HEK293 (cell line): Measurements from ENCODE around the gene TFE3.
A peak's percentile ranks its signal among the peaks of the same experiment; 100 is the strongest.

Experiments used
- CTCF ChIA-PET: fragments of 350-600 bp; formaldehyde crosslinking; extraction: SDS; loops from one replicate; lab custom pipeline; 2021; ENCODE audit warnings: antibody characterized with exemption; lab: Yijun Ruan, JAX
- POLR2A ChIA-PET: fragments of 300-600 bp; formaldehyde crosslinking; extraction: SDS; loops from one replicate; lab custom pipeline; 2020; ENCODE audit warnings: antibody characterized with exemption, inconsistent platforms; lab: Yijun Ruan, JAX
- H3K27ac ChIP-seq: fragments of 200-500 bp; sonication (Bioruptor generic); 2 replicates; pipeline ENCODE4 v1.5.1; 2014; ENCODE audit warnings: low read depth, low read length, control low read depth, inconsistent platforms; ENCODE audit errors: extremely low read depth
- H3K36me3 ChIP-seq, 2 experiments: fragments of 200-500 bp in 1 of 2; sonication (Bioruptor generic) in 1 of 2; 1 replicate in 1 of 2; 2 replicates in 1 of 2; pipeline ENCODE4 v1.5.1; 2014 to 2017; ENCODE audit warnings: inconsistent platforms in 2 of 2, low read length in 2 of 2; ENCODE audit not compliant: control insufficient read depth in 2 of 2, insufficient read depth in 1 of 2
- H3K4me1 ChIP-seq: fragments of 200-500 bp; sonication (Bioruptor generic); 2 replicates; pipeline ENCODE4 v1.5.1; 2014; ENCODE audit warnings: mild to moderate bottlenecking, low read length, inconsistent platforms; ENCODE audit not compliant: control insufficient read depth, insufficient read depth
- H3K4me3 ChIP-seq: 2 replicates; pipeline ENCODE4 v1.5.1; 2011; ENCODE audit warnings: low read depth, mild to moderate bottlenecking, control low read depth, low read length, moderate library complexity
- H3K9me3 ChIP-seq: fragments of 200-500 bp; sonication (Bioruptor generic); 2 replicates; pipeline ENCODE4 v1.5.1; 2014; ENCODE audit warnings: low read depth, low read length, inconsistent platforms; ENCODE audit not compliant: control insufficient read depth, insufficient read depth
- EGR2 ChIP-seq: fragments of 450-650 bp; formaldehyde crosslinking; IDR thresholded peaks from 2 replicates; pipeline ENCODE4 v1.5.1; 2016; ENCODE audit warnings: low read depth, missing biosample characterization, missing genetic modification characterization
- GLI4 ChIP-seq: fragments of 450-650 bp; formaldehyde crosslinking; IDR thresholded peaks from 2 replicates; pipeline ENCODE4 v1.5.1; 2016; ENCODE audit warnings: missing biosample characterization, missing genetic modification characterization
- HOXD13 ChIP-seq: sonication (generic); formaldehyde crosslinking; IDR thresholded peaks from 2 replicates; pipeline ENCODE4 v1.8.0; 2022; ENCODE audit warnings: missing genetic modification reagents, borderline replicate concordance
- KLF8 ChIP-seq: fragments of 450-650 bp; formaldehyde crosslinking; IDR thresholded peaks from 2 replicates; pipeline ENCODE4 v1.5.1; 2016; ENCODE audit warnings: missing biosample characterization, missing genetic modification characterization
- OSR2 ChIP-seq: fragments of 450-650 bp; formaldehyde crosslinking; IDR thresholded peaks from 2 replicates; pipeline ENCODE4 v1.5.1; 2016; ENCODE audit warnings: missing biosample characterization, missing genetic modification characterization
- WT1 ChIP-seq: fragments of 450-650 bp; formaldehyde crosslinking; IDR thresholded peaks from 2 replicates; pipeline ENCODE4 v1.5.1; 2016; ENCODE audit warnings: missing biosample characterization, missing genetic modification characterization
- ZFP37 ChIP-seq: fragments of 450-650 bp; formaldehyde crosslinking; IDR thresholded peaks from 2 replicates; pipeline ENCODE4 v1.5.1; 2016; ENCODE audit warnings: missing biosample characterization, missing genetic modification characterization
- ZNF132 ChIP-seq: fragments of 450-650 bp; formaldehyde crosslinking; IDR thresholded peaks from 2 replicates; pipeline ENCODE4 v1.5.1; 2017; ENCODE audit warnings: missing biosample characterization, missing genetic modification characterization, borderline replicate concordance
- ZNF146 ChIP-seq: fragments of 450-650 bp; formaldehyde crosslinking; IDR thresholded peaks from 2 replicates; pipeline ENCODE4 v1.5.1; 2016; ENCODE audit warnings: missing biosample characterization, missing genetic modification characterization
- ZNF16 ChIP-seq: fragments of 450-650 bp; formaldehyde crosslinking; IDR thresholded peaks from 2 replicates; pipeline ENCODE4 v1.5.1; 2016; ENCODE audit warnings: low read depth, missing biosample characterization, missing genetic modification characterization
- ZNF335 ChIP-seq: fragments of 450-650 bp; formaldehyde crosslinking; conservative IDR thresholded peaks from 2 replicates; pipeline ENCODE4 v1.5.1; 2016; ENCODE audit warnings: missing biosample characterization, missing genetic modification characterization
- ZNF394 ChIP-seq: fragments of 450-650 bp; formaldehyde crosslinking; IDR thresholded peaks from 2 replicates; pipeline ENCODE4 v1.5.1; 2016; ENCODE audit warnings: missing biosample characterization, missing genetic modification characterization, mild to moderate bottlenecking, moderate library complexity, borderline replicate concordance
- ZNF473 ChIP-seq: fragments of 450-650 bp; formaldehyde crosslinking; IDR thresholded peaks from 2 replicates; pipeline ENCODE4 v1.5.1; 2017; ENCODE audit warnings: missing biosample characterization, missing genetic modification characterization
- ZNF48 ChIP-seq: fragments of 450-650 bp; formaldehyde crosslinking; IDR thresholded peaks from 2 replicates; pipeline ENCODE4 v1.5.1; 2016; ENCODE audit warnings: missing biosample characterization, missing genetic modification characterization
- ZNF501 ChIP-seq: fragments of 450-650 bp; formaldehyde crosslinking; IDR thresholded peaks from 2 replicates; pipeline ENCODE4 v1.5.1; 2016; ENCODE audit warnings: missing biosample characterization, missing genetic modification characterization
- ZNF514 ChIP-seq: fragments of 450-650 bp; formaldehyde crosslinking; IDR thresholded peaks from 2 replicates; pipeline ENCODE4 v1.5.1; 2016; ENCODE audit warnings: missing biosample characterization, missing genetic modification characterization
- ZNF549 ChIP-seq: fragments of 450-650 bp; IDR thresholded peaks from 2 replicates; pipeline ENCODE4 v1.5.1; 2018; ENCODE audit warnings: missing biosample characterization, missing genetic modification characterization, mild to moderate bottlenecking, inconsistent platforms, moderate library complexity
- ZNF561 ChIP-seq: fragments of 450-650 bp; IDR thresholded peaks from 2 replicates; pipeline ENCODE4 v1.5.1; 2018; ENCODE audit warnings: missing biosample characterization, missing genetic modification characterization, borderline replicate concordance
- ZNF624 ChIP-seq: fragments of 450-650 bp; formaldehyde crosslinking; IDR thresholded peaks from 2 replicates; pipeline ENCODE4 v1.5.1; 2017; ENCODE audit warnings: missing biosample characterization, missing genetic modification characterization
- ZNF658 ChIP-seq: fragments of 450-650 bp; formaldehyde crosslinking; IDR thresholded peaks from 2 replicates; pipeline ENCODE4; 2016; ENCODE audit warnings: missing biosample characterization, missing genetic modification characterization
- ZNF670 ChIP-seq: fragments of 450-650 bp; formaldehyde crosslinking; IDR thresholded peaks from 2 replicates; pipeline ENCODE4 v1.5.1; 2016; ENCODE audit warnings: missing biosample characterization, missing genetic modification characterization, low read depth
- ZSCAN16 ChIP-seq: fragments of 450-650 bp; formaldehyde crosslinking; IDR thresholded peaks from 2 replicates; pipeline ENCODE4 v1.5.1; 2016; ENCODE audit warnings: missing biosample characterization, missing genetic modification characterization
- TF ChIP-seq, protein P1 (sequence below): fragments of 450-650 bp; formaldehyde crosslinking; IDR thresholded peaks from 2 replicates; pipeline ENCODE4 v1.5.1; 2016; ENCODE audit warnings: missing biosample characterization, missing genetic modification characterization
- TF ChIP-seq, protein P2 (sequence below): fragments of 450-650 bp; formaldehyde crosslinking; IDR thresholded peaks from 2 replicates; pipeline ENCODE4 v1.5.1; 2016; ENCODE audit warnings: missing biosample characterization, missing genetic modification characterization, low read depth
- TF ChIP-seq, protein P3 (sequence below): fragments of 450-650 bp; formaldehyde crosslinking; IDR thresholded peaks from 2 replicates; pipeline ENCODE4 v1.5.1; 2016; ENCODE audit warnings: missing biosample characterization, missing genetic modification characterization
- TF ChIP-seq, protein P4 (sequence below): fragments of 450-650 bp; formaldehyde crosslinking; IDR thresholded peaks from 2 replicates; pipeline ENCODE4 v1.5.1; 2016; ENCODE audit warnings: missing biosample characterization, missing genetic modification characterization
- TF ChIP-seq, protein P5 (sequence below): fragments of 450-650 bp; formaldehyde crosslinking; IDR thresholded peaks from 2 replicates; pipeline ENCODE4 v1.5.1; 2016; ENCODE audit warnings: missing biosample characterization, missing genetic modification characterization

TFE3 gene

DNA sequence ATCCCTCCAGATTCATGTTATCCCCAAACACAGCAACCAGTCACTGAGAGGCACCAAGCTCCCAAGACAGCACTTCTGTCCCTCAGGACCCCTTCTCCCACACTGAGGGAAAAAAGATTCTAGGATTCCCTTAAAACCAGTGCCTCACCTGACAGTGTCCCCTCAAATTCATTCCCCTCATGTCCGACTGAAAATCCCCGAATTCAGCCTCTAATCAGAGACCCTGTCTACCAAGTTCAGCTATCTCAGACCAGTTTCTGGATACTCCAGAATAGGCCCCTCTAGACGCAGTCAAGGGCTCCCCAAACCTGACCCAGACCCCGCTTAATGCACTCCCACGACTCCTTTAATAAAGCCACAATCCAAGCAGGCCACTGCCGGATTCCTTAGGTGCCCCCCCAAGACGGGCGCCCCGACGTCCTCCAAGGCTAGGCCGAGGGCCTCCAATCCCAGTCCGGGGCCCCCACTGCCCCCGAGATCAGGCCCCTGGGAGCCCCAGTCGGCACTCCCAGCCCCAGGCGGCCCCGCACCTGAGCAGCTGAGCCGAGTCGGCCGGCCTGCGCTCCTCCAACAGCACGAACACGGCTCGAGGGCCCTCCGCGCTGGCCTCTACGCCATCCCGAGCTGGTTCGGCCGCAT lies 457 bp downstream of the TFE3 start:
- CTCF ChIA-PET, result interaction anchor here (0.7 to 1.6 kb wide), 3 partner anchors 18 to 175 kb away, joined by 3 to 9 read pairs (median 4); partner anchors contain the start of gene GRIPAP1
- POLR2A ChIA-PET, result interaction anchor here (0.6 to 3.2 kb wide), 8 partner anchors 10 to 148 kb away, joined by 3 to 24 read pairs (median 5); partner anchors contain the start of genes GRIPAP1, KCND1, OTUD5 and WDR45
- TF ChIP-seq, protein P1, sequence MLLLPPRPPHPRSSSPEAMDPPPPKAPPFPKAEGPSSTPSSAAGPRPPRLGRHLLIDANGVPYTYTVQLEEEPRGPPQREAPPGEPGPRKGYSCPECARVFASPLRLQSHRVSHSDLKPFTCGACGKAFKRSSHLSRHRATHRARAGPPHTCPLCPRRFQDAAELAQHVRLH (tag by site-specific recombination), result 0 out of 2 replicates have a peak, but pooled peaks have one; percentile 24
- TF ChIP-seq ZNF501 (0 out of 2 replicates have a peak, but pooled peaks have one; percentile 51), GLI4 (tag by site-specific recombination) (no peak), ZNF146 (tag by site-specific recombination) (no peak), ZSCAN16 (tag by site-specific recombination) (no peak), ZNF132 (tag by site-specific recombination) (no peak), ZFP37 (tag by site-specific recombination) (0 out of 2 replicates have a peak, but pooled peaks have one; percentile 55), ZNF624 (no peak), ZNF514 (tag by site-specific recombination) (no peak), ZNF670 (tag by site-specific recombination) (no peak), ZNF394 (tag by site-specific recombination) (peak; percentile 40; the same call in 1 of the 2 replicates), EGR2 (tag by site-specific recombination) (no peak), ZNF48 (tag by site-specific recombination) (no peak), KLF8 (no peak), OSR2 (no peak), ZNF335 (tag by site-specific recombination) (peak; percentile 83), ZNF473 (tag by site-specific recombination) (no peak), ZNF16 (tag by site-specific recombination) (no peak), ZNF561 (tag by site-specific recombination) (0 out of 2 replicates have a peak, but pooled peaks have one; percentile 24), ZNF658 (tag by site-specific recombination) (no peak), ZNF549 (no peak), WT1 (no peak), HOXD13 (CRISPR knock-in tag) (no peak)
- TF ChIP-seq, protein P2, sequence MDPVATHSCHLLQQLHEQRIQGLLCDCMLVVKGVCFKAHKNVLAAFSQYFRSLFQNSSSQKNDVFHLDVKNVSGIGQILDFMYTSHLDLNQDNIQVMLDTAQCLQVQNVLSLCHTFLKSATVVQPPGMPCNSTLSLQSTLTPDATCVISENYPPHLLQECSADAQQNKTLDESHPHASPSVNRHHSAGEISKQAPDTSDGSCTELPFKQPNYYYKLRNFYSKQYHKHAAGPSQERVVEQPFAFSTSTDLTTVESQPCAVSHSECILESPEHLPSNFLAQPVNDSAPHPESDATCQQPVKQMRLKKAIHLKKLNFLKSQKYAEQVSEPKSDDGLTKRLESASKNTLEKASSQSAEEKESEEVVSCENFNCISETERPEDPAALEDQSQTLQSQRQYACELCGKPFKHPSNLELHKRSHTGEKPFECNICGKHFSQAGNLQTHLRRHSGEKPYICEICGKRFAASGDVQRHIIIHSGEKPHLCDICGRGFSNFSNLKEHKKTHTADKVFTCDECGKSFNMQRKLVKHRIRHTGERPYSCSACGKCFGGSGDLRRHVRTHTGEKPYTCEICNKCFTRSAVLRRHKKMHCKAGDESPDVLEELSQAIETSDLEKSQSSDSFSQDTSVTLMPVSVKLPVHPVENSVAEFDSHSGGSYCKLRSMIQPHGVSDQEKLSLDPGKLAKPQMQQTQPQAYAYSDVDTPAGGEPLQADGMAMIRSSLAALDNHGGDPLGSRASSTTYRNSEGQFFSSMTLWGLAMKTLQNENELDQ (tag by site-specific recombination), result no peak
- TF ChIP-seq, protein P3, sequence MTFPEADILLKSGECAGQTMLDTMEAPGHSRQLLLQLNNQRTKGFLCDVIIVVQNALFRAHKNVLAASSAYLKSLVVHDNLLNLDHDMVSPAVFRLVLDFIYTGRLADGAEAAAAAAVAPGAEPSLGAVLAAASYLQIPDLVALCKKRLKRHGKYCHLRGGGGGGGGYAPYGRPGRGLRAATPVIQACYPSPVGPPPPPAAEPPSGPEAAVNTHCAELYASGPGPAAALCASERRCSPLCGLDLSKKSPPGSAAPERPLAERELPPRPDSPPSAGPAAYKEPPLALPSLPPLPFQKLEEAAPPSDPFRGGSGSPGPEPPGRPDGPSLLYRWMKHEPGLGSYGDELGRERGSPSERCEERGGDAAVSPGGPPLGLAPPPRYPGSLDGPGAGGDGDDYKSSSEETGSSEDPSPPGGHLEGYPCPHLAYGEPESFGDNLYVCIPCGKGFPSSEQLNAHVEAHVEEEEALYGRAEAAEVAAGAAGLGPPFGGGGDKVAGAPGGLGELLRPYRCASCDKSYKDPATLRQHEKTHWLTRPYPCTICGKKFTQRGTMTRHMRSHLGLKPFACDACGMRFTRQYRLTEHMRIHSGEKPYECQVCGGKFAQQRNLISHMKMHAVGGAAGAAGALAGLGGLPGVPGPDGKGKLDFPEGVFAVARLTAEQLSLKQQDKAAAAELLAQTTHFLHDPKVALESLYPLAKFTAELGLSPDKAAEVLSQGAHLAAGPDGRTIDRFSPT (tag by site-specific recombination), result peak; percentile 71; the same call in 1 of the 2 replicates
- TF ChIP-seq, protein P4, sequence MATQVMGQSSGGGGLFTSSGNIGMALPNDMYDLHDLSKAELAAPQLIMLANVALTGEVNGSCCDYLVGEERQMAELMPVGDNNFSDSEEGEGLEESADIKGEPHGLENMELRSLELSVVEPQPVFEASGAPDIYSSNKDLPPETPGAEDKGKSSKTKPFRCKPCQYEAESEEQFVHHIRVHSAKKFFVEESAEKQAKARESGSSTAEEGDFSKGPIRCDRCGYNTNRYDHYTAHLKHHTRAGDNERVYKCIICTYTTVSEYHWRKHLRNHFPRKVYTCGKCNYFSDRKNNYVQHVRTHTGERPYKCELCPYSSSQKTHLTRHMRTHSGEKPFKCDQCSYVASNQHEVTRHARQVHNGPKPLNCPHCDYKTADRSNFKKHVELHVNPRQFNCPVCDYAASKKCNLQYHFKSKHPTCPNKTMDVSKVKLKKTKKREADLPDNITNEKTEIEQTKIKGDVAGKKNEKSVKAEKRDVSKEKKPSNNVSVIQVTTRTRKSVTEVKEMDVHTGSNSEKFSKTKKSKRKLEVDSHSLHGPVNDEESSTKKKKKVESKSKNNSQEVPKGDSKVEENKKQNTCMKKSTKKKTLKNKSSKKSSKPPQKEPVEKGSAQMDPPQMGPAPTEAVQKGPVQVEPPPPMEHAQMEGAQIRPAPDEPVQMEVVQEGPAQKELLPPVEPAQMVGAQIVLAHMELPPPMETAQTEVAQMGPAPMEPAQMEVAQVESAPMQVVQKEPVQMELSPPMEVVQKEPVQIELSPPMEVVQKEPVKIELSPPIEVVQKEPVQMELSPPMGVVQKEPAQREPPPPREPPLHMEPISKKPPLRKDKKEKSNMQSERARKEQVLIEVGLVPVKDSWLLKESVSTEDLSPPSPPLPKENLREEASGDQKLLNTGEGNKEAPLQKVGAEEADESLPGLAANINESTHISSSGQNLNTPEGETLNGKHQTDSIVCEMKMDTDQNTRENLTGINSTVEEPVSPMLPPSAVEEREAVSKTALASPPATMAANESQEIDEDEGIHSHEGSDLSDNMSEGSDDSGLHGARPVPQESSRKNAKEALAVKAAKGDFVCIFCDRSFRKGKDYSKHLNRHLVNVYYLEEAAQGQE (tag by site-specific recombination), result no peak
- TF ChIP-seq, protein P5, sequence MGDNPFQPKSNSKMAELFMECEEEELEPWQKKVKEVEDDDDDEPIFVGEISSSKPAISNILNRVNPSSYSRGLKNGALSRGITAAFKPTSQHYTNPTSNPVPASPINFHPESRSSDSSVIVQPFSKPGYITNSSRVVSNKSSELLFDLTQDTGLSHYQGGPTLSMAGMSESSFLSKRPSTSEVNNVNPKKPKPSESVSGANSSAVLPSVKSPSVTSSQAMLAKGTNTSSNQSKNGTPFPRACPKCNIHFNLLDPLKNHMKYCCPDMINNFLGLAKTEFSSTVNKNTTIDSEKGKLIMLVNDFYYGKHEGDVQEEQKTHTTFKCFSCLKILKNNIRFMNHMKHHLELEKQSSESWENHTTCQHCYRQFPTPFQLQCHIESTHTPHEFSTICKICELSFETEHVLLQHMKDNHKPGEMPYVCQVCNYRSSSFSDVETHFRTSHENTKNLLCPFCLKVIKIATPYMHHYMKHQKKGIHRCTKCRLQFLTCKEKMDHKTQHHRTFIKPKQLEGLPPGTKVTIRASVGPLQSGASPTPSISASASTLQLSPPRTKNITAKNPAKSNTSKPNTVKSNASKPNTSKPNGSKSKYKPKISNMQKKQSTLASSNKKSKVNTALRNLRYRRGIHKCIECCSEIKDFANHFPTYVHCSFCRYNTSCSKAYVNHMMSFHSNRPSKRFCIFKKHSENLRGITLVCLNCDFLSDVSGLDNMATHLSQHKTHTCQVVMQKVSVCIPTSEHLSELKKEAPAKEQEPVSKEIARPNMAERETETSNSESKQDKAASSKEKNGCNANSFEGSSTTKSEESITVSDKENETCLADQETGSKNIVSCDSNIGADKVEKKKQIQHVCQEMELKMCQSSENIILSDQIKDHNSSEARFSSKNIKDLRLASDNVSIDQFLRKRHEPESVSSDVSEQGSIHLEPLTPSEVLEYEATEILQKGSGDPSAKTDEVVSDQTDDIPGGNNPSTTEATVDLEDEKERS, result no peak

More for the DNA sequence above, 457 bp downstream of the TFE3 start:
- H3K4me3 ChIP-seq, result peak overlapping the region; percentile 77
- peak overlapping the region; percentile 86 for H3K27ac ChIP-seq
- H3K4me1 ChIP-seq, result peaks cover 7% of the 10 kb centered on the region
- H3K9me3 ChIP-seq, result no peaks in the 10 kb centered on the region
- H3K36me3 ChIP-seq, result peaks cover 0 to 19% of the 10 kb centered on the region in 2 experiments; a peak in 1 of 3 replicates
